HepG2 (cell line): ENCODE results near the gene PKD2L1. TPM values are rescaled to one million over a fixed set of nuclear protein-coding genes. Genes with fewer than 3 reads are reported as not detected.

Experiments
- BRD4 ChIP-seq: sonication (generic); formaldehyde crosslinking; IDR thresholded peaks from 2 replicates; pipeline ENCODE4 v1.4.0; 2020; ENCODE audit warnings: missing genetic modification reagents
- CBX2 ChIP-seq, 2 experiments: fragments of 200-600 bp in 1 of 2; sonication (generic); formaldehyde crosslinking in 1 of 2; IDR thresholded peaks; 2 replicates each; pipeline versions ENCODE4 v1.7.0 to v1.8.1; 2018 to 2022; ENCODE audit warnings: low read depth in 2 of 2, low read length in 1 of 2, mild to moderate bottlenecking in 1 of 2, missing genetic modification reagents in 1 of 2
- EED ChIP-seq: sonication (generic); formaldehyde crosslinking; IDR thresholded peaks from 2 replicates; pipeline ENCODE4 v1.5.0; 2020; ENCODE audit warnings: mild to moderate bottlenecking, missing genetic modification reagents
- FOXA1 ChIP-seq, 2 experiments: fragments of 450-650 bp in 1 of 2; sonication (generic) in 1 of 2; formaldehyde crosslinking in 1 of 2; IDR thresholded peaks; 2 replicates each; pipeline versions ENCODE4 v1.4.0 to v1.6.1; 2016 to 2020; ENCODE audit warnings: missing genetic modification reagents in 1 of 2
- HOXA3 ChIP-seq: sonication (generic); formaldehyde crosslinking; IDR thresholded peaks from 2 replicates; pipeline ENCODE4 v1.5.0; 2020; ENCODE audit warnings: missing genetic modification reagents
- KDM2A ChIP-seq: sonication (generic); formaldehyde crosslinking; IDR thresholded peaks from 2 replicates; pipeline ENCODE4 v1.4.0; 2020; ENCODE audit warnings: low read depth, missing genetic modification reagents, borderline replicate concordance
- NFYB ChIP-seq: sonication (generic); formaldehyde crosslinking; IDR thresholded peaks from 2 replicates; pipeline ENCODE4 v1.4.0; 2020; ENCODE audit warnings: missing genetic modification reagents
- RFXANK ChIP-seq: IDR thresholded peaks from 2 replicates; pipeline ENCODE4 v1.6.1; 2016
- SMARCE1 ChIP-seq: fragments of 450-650 bp; IDR thresholded peaks from 2 replicates; pipeline ENCODE4 v1.6.1; 2017; ENCODE audit warnings: borderline replicate concordance
- SP140L ChIP-seq: sonication (generic); formaldehyde crosslinking; IDR thresholded peaks from 2 replicates; pipeline ENCODE4 v1.4.0; 2020; ENCODE audit warnings: missing genetic modification reagents, borderline replicate concordance
- TBX3 ChIP-seq: fragments of 450-650 bp; IDR thresholded peaks from 2 replicates; pipeline ENCODE4 v1.6.1; 2017; ENCODE audit warnings: antibody characterized with exemption, mild to moderate bottlenecking, inconsistent platforms, borderline replicate concordance
- U2AF1 ChIP-seq: fragments of 200-400 bp; formaldehyde crosslinking; optimal IDR thresholded peaks from 2 replicates; pipeline ENCODE3; 2017; ENCODE audit warnings: mild to moderate bottlenecking, low read depth, low read length
- WIZ ChIP-seq: sonication (generic); formaldehyde crosslinking; IDR thresholded peaks from 2 replicates; pipeline ENCODE4 v1.5.1; 2020; ENCODE audit warnings: mild to moderate bottlenecking, missing genetic modification reagents
- ZBTB20 ChIP-seq: sonication (generic); formaldehyde crosslinking; IDR thresholded peaks from 2 replicates; pipeline ENCODE4 v1.8.1; 2023; ENCODE audit warnings: missing genetic modification reagents, low read depth, mild to moderate bottlenecking, borderline replicate concordance
- ZFP36L2 ChIP-seq: sonication (generic); formaldehyde crosslinking; IDR thresholded peaks from 2 replicates; pipeline ENCODE4 v1.4.0; 2020; ENCODE audit warnings: missing genetic modification reagents
- ZNF33B ChIP-seq: sonication (generic); formaldehyde crosslinking; IDR thresholded peaks from 2 replicates; pipeline ENCODE4 v1.5.1; 2020; ENCODE audit warnings: mild to moderate bottlenecking, missing genetic modification reagents
- ZNF354B ChIP-seq: sonication (generic); formaldehyde crosslinking; IDR thresholded peaks from 2 replicates; pipeline ENCODE4 v1.8.0; 2022; ENCODE audit warnings: mild to moderate bottlenecking, missing genetic modification reagents
- ZNF563 ChIP-seq: sonication (generic); formaldehyde crosslinking; IDR thresholded peaks from 2 replicates; pipeline ENCODE4 v1.8.0; 2022; ENCODE audit warnings: mild to moderate bottlenecking, moderate library complexity, missing genetic modification reagents
- ZNF607 ChIP-seq: sonication (generic); formaldehyde crosslinking; IDR thresholded peaks from 2 replicates; pipeline ENCODE4 v1.5.1; 2020; ENCODE audit warnings: missing genetic modification reagents, mild to moderate bottlenecking, borderline replicate concordance
- ZNF652 ChIP-seq: IDR thresholded peaks from 2 replicates; pipeline ENCODE4 v1.6.1; 2016; ENCODE audit warnings: low read depth, borderline replicate concordance
- ZNF781 ChIP-seq: sonication (generic); formaldehyde crosslinking; IDR thresholded peaks from 2 replicates; pipeline ENCODE4 v1.5.1; 2020; ENCODE audit warnings: borderline replicate concordance, mild to moderate bottlenecking, missing genetic modification reagents; ENCODE audit errors: not compliant biosample characterization
- ZNF83 ChIP-seq: sonication (generic); formaldehyde crosslinking; IDR thresholded peaks from 2 replicates; pipeline ENCODE4 v1.4.0; 2020; ENCODE audit warnings: missing genetic modification reagents, mild to moderate bottlenecking, borderline replicate concordance
- ZNF841 ChIP-seq: sonication (generic); formaldehyde crosslinking; IDR thresholded peaks from 2 replicates; pipeline ENCODE4 v1.8.1; 2023; ENCODE audit warnings: missing genetic modification reagents, borderline replicate concordance
- ZSCAN29 ChIP-seq: sonication (generic); formaldehyde crosslinking; conservative IDR thresholded peaks from 2 replicates; pipeline ENCODE4 v1.4.0; 2020; ENCODE audit warnings: mild to moderate bottlenecking, missing genetic modification reagents
- polyA plus RNA-seq, 8 experiments: library from polyadenylated mRNA; depleted of rRNA in 3 of 8; stranded (reverse) in 7 of 8; unstranded in 1 of 8; fragments of >200 nt; fragmentation: Illumina TruSeq in 4 of 8; extraction: Trizol in 4 of 8; gene quantifications; 2 replicates each; pipeline versions ENCODE4 v1.2.1 to v1.2.3, GENCODE V29; 2011 to 2016; ENCODE audit warnings: low read depth in 4 of 8, missing spikeins in 1 of 8, mixed read lengths in 1 of 8; ENCODE audit not compliant: insufficient read depth in 1 of 8
- total RNA-seq, 5 experiments: library from RNA; depleted of rRNA; stranded (reverse); fragments of >200 nt; fragmentation: Illumina TruSeq; extraction: Trizol; gene quantifications; 2 replicates each; pipeline ENCODE4 v1.2.3, GENCODE V29; 2016; ENCODE audit warnings: low read depth in 1 of 5
- TF ChIP-seq, protein P1 (sequence below): sonication (generic); formaldehyde crosslinking; IDR thresholded peaks from 2 replicates; pipeline ENCODE4 v1.4.0; 2020; ENCODE audit warnings: low read depth, mild to moderate bottlenecking, missing genetic modification reagents
- TF ChIP-seq, protein P2 (sequence below): sonication (generic); formaldehyde crosslinking; IDR thresholded peaks from 2 replicates; pipeline ENCODE4 v1.8.1; 2023; ENCODE audit warnings: mild to moderate bottlenecking, missing genetic modification reagents
- TF ChIP-seq, protein P3 (sequence below): sonication (generic); formaldehyde crosslinking; IDR thresholded peaks from 2 replicates; pipeline ENCODE4 v1.4.0; 2020; ENCODE audit warnings: missing genetic modification reagents
- TF ChIP-seq, protein P4 (sequence below): sonication (generic); formaldehyde crosslinking; IDR thresholded peaks from 2 replicates; pipeline ENCODE4 v1.8.0; 2022; ENCODE audit warnings: mild to moderate bottlenecking, missing genetic modification reagents, moderate library complexity

Gene PKD2L1
- total and polyA plus RNA-seq, 2 of the 13 experiments (the other 11 are each of a cell fraction or from before 2014, with no cell fraction given): 0.07 to 0.15 TPM

DNA sequence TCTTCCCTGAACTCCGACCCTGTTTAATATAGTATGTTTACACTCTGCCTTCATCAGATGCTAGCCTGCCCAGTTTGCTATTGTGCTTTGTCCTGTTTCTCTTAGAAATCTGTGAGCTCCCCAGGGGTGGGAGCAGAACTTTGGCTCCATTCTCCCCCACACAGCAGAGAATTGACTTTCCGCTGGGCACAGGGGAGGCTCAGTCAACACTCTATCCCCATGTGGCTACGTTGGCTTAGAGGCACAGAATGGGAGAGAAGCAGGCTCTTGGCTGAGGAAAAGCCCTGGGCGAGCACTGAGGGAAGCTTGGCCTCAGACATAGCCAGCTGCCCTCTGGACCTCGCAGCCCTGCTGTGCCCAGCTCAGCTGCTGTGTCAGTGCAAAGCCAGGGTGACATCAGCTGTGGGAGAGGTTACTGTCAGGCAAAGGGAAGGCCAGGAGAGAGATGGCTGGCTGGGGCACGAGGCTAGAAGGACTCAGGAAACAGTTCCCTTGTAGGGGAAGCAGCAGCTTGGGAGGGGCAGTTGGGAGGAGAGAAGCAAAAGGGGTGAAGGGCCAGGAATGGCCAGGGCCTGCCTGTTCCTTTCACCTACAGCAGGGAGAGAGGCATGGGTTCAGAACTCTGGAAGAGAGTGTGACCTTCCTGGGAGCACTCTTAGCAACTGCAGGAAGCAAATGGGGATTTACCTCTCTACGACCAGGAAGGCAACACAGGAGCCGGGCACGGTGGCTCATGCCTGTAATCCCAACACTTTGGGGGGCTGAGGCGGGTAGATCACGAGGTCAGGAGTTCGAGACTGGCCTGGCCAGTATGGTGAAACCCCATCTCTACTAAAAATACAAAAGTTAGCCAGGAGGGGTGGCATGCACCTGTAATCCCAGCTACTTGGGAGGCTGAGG, 11.2 kb upstream of the PKD2L1 start (continued):
- TF ChIP-seq, protein P1, sequence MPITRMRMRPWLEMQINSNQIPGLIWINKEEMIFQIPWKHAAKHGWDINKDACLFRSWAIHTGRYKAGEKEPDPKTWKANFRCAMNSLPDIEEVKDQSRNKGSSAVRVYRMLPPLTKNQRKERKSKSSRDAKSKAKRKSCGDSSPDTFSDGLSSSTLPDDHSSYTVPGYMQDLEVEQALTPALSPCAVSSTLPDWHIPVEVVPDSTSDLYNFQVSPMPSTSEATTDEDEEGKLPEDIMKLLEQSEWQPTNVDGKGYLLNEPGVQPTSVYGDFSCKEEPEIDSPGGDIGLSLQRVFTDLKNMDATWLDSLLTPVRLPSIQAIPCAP (CRISPR knock-in tag): no peak
- no peak for TF ChIP-seq ZNF563 (CRISPR knock-in tag)
- TF ChIP-seq BRD4 (CRISPR knock-in tag): 0 out of 2 replicates have a peak, but pooled peaks have one; percentile 27
- TF ChIP-seq ZSCAN29 (CRISPR knock-in tag): no peak
- no peak for TF ChIP-seq RFXANK (CRISPR knock-in tag)
- no peak for TF ChIP-seq ZNF841 (CRISPR knock-in tag)
- TF ChIP-seq TBX3: no peak
- no peak for TF ChIP-seq ZBTB20 (CRISPR knock-in tag)
- TF ChIP-seq EED: no peak
- TF ChIP-seq HOXA3 (CRISPR knock-in tag): 0 out of 2 replicates have a peak, but pooled peaks have one; percentile 43
- TF ChIP-seq, protein P2, sequence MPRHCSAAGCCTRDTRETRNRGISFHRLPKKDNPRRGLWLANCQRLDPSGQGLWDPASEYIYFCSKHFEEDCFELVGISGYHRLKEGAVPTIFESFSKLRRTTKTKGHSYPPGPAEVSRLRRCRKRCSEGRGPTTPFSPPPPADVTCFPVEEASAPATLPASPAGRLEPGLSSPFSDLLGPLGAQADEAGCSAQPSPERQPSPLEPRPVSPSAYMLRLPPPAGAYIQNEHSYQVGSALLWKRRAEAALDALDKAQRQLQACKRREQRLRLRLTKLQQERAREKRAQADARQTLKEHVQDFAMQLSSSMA (CRISPR knock-in tag): no peak
- no peak for TF ChIP-seq SMARCE1
- no peak for TF ChIP-seq ZNF33B (CRISPR knock-in tag)
- TF ChIP-seq ZNF607 (CRISPR knock-in tag): no peak
- no peak for TF ChIP-seq SP140L (CRISPR knock-in tag)
- TF ChIP-seq ZNF83 (CRISPR knock-in tag): no peak
- TF ChIP-seq U2AF1: no peak
- no peak for TF ChIP-seq ZNF781 (CRISPR knock-in tag)
- 0 out of 2 replicates have a peak, but pooled peaks have one; percentile 58 for TF ChIP-seq WIZ (CRISPR knock-in tag)
- peak; percentile 36; the same call in 1 of the 2 replicates for TF ChIP-seq KDM2A (CRISPR knock-in tag)
- TF ChIP-seq ZNF652: no peak
- no peak for TF ChIP-seq NFYB
- TF ChIP-seq ZFP36L2 (CRISPR knock-in tag): no peak
- peak; percentile 13; the same call in 1 of the 2 replicates for TF ChIP-seq ZNF354B
- TF ChIP-seq CBX2 (IDR thresholded peaks at IDR 0.05; ENCODE audit: low read depth, low read length): no peak
- no peak for TF ChIP-seq CBX2 (CRISPR knock-in tag; IDR thresholded peaks at IDR 0.05; ENCODE audit: low read depth)
- no peak for TF ChIP-seq FOXA1 (IDR thresholded peaks at IDR 0.05)
- TF ChIP-seq FOXA1 (CRISPR knock-in tag; IDR thresholded peaks at IDR 0.05): peak; percentile 41; the same call in 1 of the 2 replicates
- TF ChIP-seq, protein P3, sequence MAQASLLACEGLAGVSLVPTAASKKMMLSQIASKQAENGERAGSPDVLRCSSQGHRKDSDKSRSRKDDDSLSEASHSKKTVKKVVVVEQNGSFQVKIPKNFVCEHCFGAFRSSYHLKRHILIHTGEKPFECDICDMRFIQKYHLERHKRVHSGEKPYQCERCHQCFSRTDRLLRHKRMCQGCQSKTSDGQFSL (CRISPR knock-in tag): no peak
- TF ChIP-seq, protein P4, sequence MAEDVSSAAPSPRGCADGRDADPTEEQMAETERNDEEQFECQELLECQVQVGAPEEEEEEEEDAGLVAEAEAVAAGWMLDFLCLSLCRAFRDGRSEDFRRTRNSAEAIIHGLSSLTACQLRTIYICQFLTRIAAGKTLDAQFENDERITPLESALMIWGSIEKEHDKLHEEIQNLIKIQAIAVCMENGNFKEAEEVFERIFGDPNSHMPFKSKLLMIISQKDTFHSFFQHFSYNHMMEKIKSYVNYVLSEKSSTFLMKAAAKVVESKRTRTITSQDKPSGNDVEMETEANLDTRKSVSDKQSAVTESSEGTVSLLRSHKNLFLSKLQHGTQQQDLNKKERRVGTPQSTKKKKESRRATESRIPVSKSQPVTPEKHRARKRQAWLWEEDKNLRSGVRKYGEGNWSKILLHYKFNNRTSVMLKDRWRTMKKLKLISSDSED (CRISPR knock-in tag): no peak
